NCI-H446 treated with DMSO at 0.1 percent for 48 hours (cell line): ENCODE data around the gene ADD3.
A peak's percentile ranks its signal among the peaks of the same experiment; 100 is the strongest.

Experiments used
- DNase-seq: peaks from one replicate; lab custom pipeline; 2025; lab: John Stamatoyannopoulos, UW

Gene ADD3

GRCh38 chr10:110005719-110006118 lies 2.1 kb upstream of the ADD3 start:
- DNase-seq = no peak

GRCh38 chr10:110006358-110007160 lies 1.2 kb upstream of the ADD3 start:
- DNase-seq = no peak

- no peak for DNase-seq
Measured at GRCh38 chr10:110007161-110007700, 553 bp upstream of the ADD3 start.

GRCh38 chr10:110008518-110009339 lies 945 bp downstream of the ADD3 start:
- no peak for DNase-seq

GRCh38 chr10:110009736-110010475 lies 2.1 kb downstream of the ADD3 start:
- no peak for DNase-seq

- DNase-seq = no peak
Measured at GRCh38 chr10:110010486-110011378, 2.9 kb downstream of the ADD3 start.

- DNase-seq = no peak
Measured at GRCh38 chr10:110011681-110012080, 3.9 kb downstream of the ADD3 start.

GRCh38 chr10:110013630-110014293 lies 6.0 kb downstream of the ADD3 start:
- DNase-seq = no peak

GRCh38 chr10:110016039-110016438 lies 8.3 kb downstream of the ADD3 start:
- no peak for DNase-seq

- DNase-seq = no peak
Measured at GRCh38 chr10:110017052-110017451, 9.3 kb downstream of the ADD3 start.

- DNase-seq = no peak
Measured at GRCh38 chr10:110017907-110018306, 10.1 kb downstream of the ADD3 start.

- DNase-seq = no peak
Measured at GRCh38 chr10:110020265-110020664, 12.5 kb downstream of the ADD3 start.

GRCh38 chr10:110022716-110023504 lies 15.1 kb downstream of the ADD3 start:
- DNase-seq = no peak

GRCh38 chr10:110023785-110024465 lies 16.1 kb downstream of the ADD3 start:
- no peak for DNase-seq

GRCh38 chr10:110029450-110029849 lies 21.7 kb downstream of the ADD3 start:
- no peak for DNase-seq

- peak; percentile 75 for DNase-seq
Measured at GRCh38 chr10:110032801-110033700, 25.3 kb downstream of the ADD3 start.

GRCh38 chr10:110033701-110034235 lies 26.0 kb downstream of the ADD3 start:
- no peak for DNase-seq

- no peak for DNase-seq
Measured at GRCh38 chr10:110034596-110034995, 26.8 kb downstream of the ADD3 start.
